ENCODE results near the gene GJB3. TPM values are rescaled to one million over a fixed set of nuclear protein-coding genes. Genes with fewer than 3 reads are reported as not detected.

GJB3 gene
- total RNA-seq, 1 donor: not detected

DNA sequence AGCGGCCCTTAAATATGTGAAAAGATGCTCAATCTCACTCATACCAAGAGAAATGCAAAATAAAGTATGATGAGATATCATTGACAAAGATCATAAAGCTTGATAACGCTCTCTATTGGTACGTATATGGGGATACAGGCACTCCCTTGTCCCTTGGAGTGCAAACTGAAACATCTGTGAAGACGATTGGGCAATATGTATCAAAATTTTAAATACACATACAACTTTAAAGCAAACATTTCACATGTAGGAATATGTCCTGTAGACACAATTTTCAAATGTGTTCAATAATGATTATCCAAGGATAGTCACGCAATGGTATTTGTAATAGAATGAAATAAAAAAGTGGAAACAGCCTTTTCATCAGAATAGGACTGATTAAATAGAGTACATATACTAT is 2.0 kb upstream of the GJB3 start:
- TF ChIP-seq, protein P1, sequence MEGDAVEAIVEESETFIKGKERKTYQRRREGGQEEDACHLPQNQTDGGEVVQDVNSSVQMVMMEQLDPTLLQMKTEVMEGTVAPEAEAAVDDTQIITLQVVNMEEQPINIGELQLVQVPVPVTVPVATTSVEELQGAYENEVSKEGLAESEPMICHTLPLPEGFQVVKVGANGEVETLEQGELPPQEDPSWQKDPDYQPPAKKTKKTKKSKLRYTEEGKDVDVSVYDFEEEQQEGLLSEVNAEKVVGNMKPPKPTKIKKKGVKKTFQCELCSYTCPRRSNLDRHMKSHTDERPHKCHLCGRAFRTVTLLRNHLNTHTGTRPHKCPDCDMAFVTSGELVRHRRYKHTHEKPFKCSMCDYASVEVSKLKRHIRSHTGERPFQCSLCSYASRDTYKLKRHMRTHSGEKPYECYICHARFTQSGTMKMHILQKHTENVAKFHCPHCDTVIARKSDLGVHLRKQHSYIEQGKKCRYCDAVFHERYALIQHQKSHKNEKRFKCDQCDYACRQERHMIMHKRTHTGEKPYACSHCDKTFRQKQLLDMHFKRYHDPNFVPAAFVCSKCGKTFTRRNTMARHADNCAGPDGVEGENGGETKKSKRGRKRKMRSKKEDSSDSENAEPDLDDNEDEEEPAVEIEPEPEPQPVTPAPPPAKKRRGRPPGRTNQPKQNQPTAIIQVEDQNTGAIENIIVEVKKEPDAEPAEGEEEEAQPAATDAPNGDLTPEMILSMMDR (IDR thresholded peaks at IDR 0.05; ENCODE audit: insufficient read depth, low read length): no peak

DNA sequence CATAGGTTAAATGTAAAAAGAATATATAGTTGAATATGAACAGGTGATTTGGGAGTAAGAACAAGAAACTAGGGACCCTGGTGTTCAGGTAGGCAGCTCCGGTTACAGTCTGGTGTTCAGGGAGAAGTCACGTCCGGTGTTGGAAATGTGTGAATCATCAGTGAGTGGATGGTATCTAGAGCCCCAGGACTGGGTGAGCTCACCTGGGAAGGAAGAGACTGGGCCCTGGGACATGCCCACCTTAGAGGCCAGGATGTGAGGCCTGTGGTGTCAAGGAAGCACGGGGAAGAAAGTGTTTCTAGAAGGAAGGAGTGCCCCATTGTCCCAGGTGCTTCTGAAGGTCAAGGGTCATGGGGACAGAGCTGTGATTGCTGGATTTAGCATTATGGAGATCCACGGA is 1.5 kb upstream of the GJB3 start:
- H3K4me3 ChIP-seq (ENCODE audit: low read depth, low read length): no peak overlapping the region
- DNase-seq (ENCODE audit: low read depth): no peak
- TF ChIP-seq, protein P1 (IDR thresholded peaks at IDR 0.05; ENCODE audit: insufficient read depth, low read length): no peak

More for the DNA sequence above, 2.0 kb upstream of the GJB3 start:
- no peak for DNase-seq (ENCODE audit: low read depth)
- no peak overlapping the region for H3K4me3 ChIP-seq (ENCODE audit: low read depth, low read length)

DNA sequence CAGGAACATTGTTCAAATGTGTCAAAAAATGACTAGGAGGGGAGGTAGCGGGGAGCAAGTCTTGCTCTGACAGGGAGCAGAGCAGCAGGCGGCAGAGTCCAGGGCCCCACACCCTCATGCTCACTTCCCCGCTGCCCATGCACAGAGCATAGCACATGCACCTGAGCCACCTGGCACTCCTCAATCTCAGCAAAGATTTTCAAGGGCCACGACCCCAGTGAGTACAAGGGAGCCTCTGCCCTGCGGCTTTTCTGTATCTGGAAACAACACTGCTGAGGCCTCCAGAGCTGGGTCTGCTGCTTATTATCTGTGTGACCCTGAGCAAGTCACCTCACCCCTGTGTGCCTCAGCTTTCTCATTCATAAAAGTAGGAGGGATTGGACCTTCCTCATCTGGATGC is 1.1 kb upstream of the GJB3 start:
- no peak for DNase-seq (ENCODE audit: low read depth)
- no peak overlapping the region for H3K4me3 ChIP-seq (ENCODE audit: low read depth, low read length)
- TF ChIP-seq, protein P1 (IDR thresholded peaks at IDR 0.05; ENCODE audit: insufficient read depth, low read length): no peak

DNA sequence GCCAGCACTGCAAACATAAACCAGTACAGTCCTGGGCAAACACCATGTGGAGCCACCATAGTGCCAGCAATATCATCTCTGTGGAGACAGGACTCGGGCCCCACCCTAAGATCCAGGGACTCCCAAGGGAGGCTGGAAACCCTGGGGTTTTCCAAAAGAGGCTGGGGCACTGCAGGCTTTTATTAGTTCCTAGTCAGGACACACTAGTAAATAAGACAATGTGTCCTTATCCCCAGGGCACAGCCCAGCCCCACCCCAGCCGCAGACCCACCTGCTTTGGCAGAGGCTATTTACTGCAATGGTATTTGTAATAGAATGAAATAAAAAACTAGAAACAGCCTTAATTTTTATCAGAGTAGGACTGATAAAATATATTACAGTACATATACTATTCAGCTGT is 486 bp upstream of the GJB3 start:
- TF ChIP-seq, protein P1 (IDR thresholded peaks at IDR 0.05; ENCODE audit: insufficient read depth, low read length): no peak
- no peak for DNase-seq (ENCODE audit: low read depth)
- no peak overlapping the region for H3K4me3 ChIP-seq (ENCODE audit: low read depth, low read length)

DNA sequence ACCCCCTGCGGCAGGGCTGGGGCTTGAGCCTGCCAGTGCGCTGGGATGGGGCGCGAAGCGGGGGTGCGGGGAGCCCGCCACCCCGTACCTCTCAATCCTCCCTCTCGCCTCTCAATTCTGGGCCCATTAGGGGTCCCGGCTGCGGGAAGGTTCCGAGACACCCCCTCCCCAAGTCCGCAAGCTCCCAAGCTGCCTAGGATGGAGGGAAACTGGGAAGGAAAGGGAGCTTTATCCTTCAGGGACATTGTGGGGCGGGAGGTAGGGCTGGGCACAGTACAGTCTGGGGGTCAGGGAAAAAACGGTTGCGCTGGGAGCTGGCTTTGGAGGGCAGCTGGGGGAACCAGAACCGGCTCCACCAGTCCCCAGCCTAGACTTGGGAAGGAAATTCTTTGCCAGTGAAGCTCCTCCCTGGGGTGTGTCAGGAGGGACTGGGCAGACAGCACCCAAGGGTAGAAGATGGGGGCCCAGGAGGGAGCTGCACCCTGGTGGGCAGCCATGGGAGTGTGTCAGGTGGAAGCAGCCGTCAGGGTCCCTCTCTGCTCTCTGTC is 904 bp downstream of the GJB3 start:
- H3K4me3 ChIP-seq (ENCODE audit: low read depth, low read length): no peak overlapping the region
- no peak for DNase-seq (ENCODE audit: low read depth)
- TF ChIP-seq, protein P1 (IDR thresholded peaks at IDR 0.05; ENCODE audit: insufficient read depth, low read length): no peak

DNA sequence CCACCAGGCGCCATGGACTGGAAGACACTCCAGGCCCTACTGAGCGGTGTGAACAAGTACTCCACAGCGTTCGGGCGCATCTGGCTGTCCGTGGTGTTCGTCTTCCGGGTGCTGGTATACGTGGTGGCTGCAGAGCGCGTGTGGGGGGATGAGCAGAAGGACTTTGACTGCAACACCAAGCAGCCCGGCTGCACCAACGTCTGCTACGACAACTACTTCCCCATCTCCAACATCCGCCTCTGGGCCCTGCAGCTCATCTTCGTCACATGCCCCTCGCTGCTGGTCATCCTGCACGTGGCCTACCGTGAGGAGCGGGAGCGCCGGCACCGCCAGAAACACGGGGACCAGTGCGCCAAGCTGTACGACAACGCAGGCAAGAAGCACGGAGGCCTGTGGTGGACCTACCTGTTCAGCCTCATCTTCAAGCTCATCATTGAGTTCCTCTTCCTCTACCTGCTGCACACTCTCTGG is 3.8 kb downstream of the GJB3 start:
- no peak for DNase-seq (ENCODE audit: low read depth)
- TF ChIP-seq, protein P1 (IDR thresholded peaks at IDR 0.05; ENCODE audit: insufficient read depth, low read length): no peak
- no peak overlapping the region for H3K4me3 ChIP-seq (ENCODE audit: low read depth, low read length)
